Activated T-helper 1 cell treated with anti-CD3 and anti-CD28 coated beads, Interleukin-2, amount 50 U/mL, for 16 hours (primary cell): Measurements from ENCODE around the gene ZNF195.
"Not testable (repeated sequence)": the region's sequence is repeated elsewhere in the genome, so short reads cannot be mapped to it uniquely, and the experiment has no call there.

Source experiments
- DNase-seq, 2 donors: peaks; one replicate each; pipeline ENCODE4 v3.0.0-alpha.2; 2020; ENCODE audit warnings: low read depth in 1 of 2, low spot score in 1 of 2

The ZNF195 gene

GRCh38 chr11:3402861-3403250 lies 23.9 kb upstream of the ZNF195 start:
- DNase-seq: not testable (repeated sequence)

GRCh38 chr11:3402181-3402860 lies 23.4 kb upstream of the ZNF195 start:
- not testable (repeated sequence) for DNase-seq

- not testable (repeated sequence) for DNase-seq
Measured at GRCh38 chr11:3401052-3401451, 22.1 kb upstream of the ZNF195 start.

- not testable (repeated sequence) for DNase-seq
Measured at GRCh38 chr11:3398509-3398908, 19.6 kb upstream of the ZNF195 start.

- DNase-seq: not testable (repeated sequence)
Measured at GRCh38 chr11:3398106-3398505, 19.2 kb upstream of the ZNF195 start.

- DNase-seq: not testable (repeated sequence)
Measured at GRCh38 chr11:3397210-3397609, 18.3 kb upstream of the ZNF195 start.

- not testable (repeated sequence) for DNase-seq
Measured at GRCh38 chr11:3395468-3395867, 16.5 kb upstream of the ZNF195 start.

- not testable (repeated sequence) for DNase-seq
Measured at GRCh38 chr11:3394956-3395355, 16.0 kb upstream of the ZNF195 start.

- not testable (repeated sequence) for DNase-seq
Measured at GRCh38 chr11:3393450-3393849, 14.5 kb upstream of the ZNF195 start.

- DNase-seq: no peak
Measured at GRCh38 chr11:3382613-3383285, 3.8 kb upstream of the ZNF195 start.

GRCh38 chr11:3381794-3382193 lies 2.8 kb upstream of the ZNF195 start:
- DNase-seq: no peak

- no peak for DNase-seq
Measured at GRCh38 chr11:3380706-3381545, 2.0 kb upstream of the ZNF195 start.

- DNase-seq: no peak
Measured at GRCh38 chr11:3375552-3375951, 3.4 kb downstream of the ZNF195 start.

GRCh38 chr11:3370311-3370870 lies 8.6 kb downstream of the ZNF195 start:
- no peak for DNase-seq

- DNase-seq: no peak
Measured at GRCh38 chr11:3369366-3369765, 9.6 kb downstream of the ZNF195 start.

GRCh38 chr11:3368199-3368598 lies 10.7 kb downstream of the ZNF195 start:
- no peak for DNase-seq

GRCh38 chr11:3367221-3367620 lies 11.7 kb downstream of the ZNF195 start:
- no peak for DNase-seq

- no peak for DNase-seq
Measured at GRCh38 chr11:3359092-3359824, 19.7 kb downstream of the ZNF195 start.

- DNase-seq: no peak
Measured at GRCh38 chr11:3357994-3358676, 20.8 kb downstream of the ZNF195 start.

- DNase-seq: no peak
Measured at GRCh38 chr11:3357302-3357701, 21.6 kb downstream of the ZNF195 start.
